HG03457 (cell line): Measurements from ENCODE around the gene SHISA2.
"Not testable (repeated sequence)": the region's sequence is repeated elsewhere in the genome, so short reads cannot be mapped to it uniquely, and the experiment has no call there.

Experiments
- ATAC-seq: cut with Tn5 transposase; IDR thresholded peaks from one replicate; pipeline ENCODE4 v1.9.1; 2021; ENCODE audit warnings: moderate number of reproducible peaks; ENCODE audit not compliant: unreplicated experiment

Gene SHISA2

GRCh38 chr13:26051657-26052311 lies at the start of gene SHISA2:
Gene SHISA2 (minus strand): TSS chr13:26052016. CDS start chr13:26050975, 1,041 bp downstream.
- no peak for ATAC-seq

GRCh38 chr13:26095846-26096610 lies 44.2 kb upstream of the SHISA2 start:
- ATAC-seq = no peak

- ATAC-seq = no peak
These were observed 43.5 kb upstream of the SHISA2 start for GRCh38 chr13:26095338-26095737.

- ATAC-seq = not testable (repeated sequence)
These were observed 25.0 kb upstream of the SHISA2 start for GRCh38 chr13:26076821-26077220.

- no peak for ATAC-seq
These were observed 23.7 kb upstream of the SHISA2 start for GRCh38 chr13:26075498-26075897.

- no peak for ATAC-seq
These were observed 22.9 kb upstream of the SHISA2 start for GRCh38 chr13:26074706-26075105.

GRCh38 chr13:26072335-26072734 lies 20.5 kb upstream of the SHISA2 start:
- ATAC-seq = not testable (repeated sequence)

- no peak for ATAC-seq
These were observed 19.9 kb upstream of the SHISA2 start for GRCh38 chr13:26071691-26072090.

- not testable (repeated sequence) for ATAC-seq
These were observed 17.8 kb upstream of the SHISA2 start for GRCh38 chr13:26069642-26070041.

- ATAC-seq = not testable (repeated sequence)
These were observed 16.6 kb upstream of the SHISA2 start for GRCh38 chr13:26068372-26068771.

- no peak for ATAC-seq
These were observed 15.8 kb upstream of the SHISA2 start for GRCh38 chr13:26067601-26068000.

- not testable (repeated sequence) for ATAC-seq
These were observed 14.7 kb upstream of the SHISA2 start for GRCh38 chr13:26066492-26066891.

- no peak for ATAC-seq
These were observed 11.1 kb upstream of the SHISA2 start for GRCh38 chr13:26062853-26063444.

- no peak for ATAC-seq
These were observed 10.1 kb upstream of the SHISA2 start for GRCh38 chr13:26061947-26062346.

GRCh38 chr13:26061256-26061655 lies 9.4 kb upstream of the SHISA2 start:
- ATAC-seq = no peak

GRCh38 chr13:26060357-26060756 lies 8.5 kb upstream of the SHISA2 start:
- ATAC-seq = no peak

GRCh38 chr13:26058704-26059103 lies 6.9 kb upstream of the SHISA2 start:
- no peak for ATAC-seq

GRCh38 chr13:26054896-26055295 lies 3.1 kb upstream of the SHISA2 start:
- no peak for ATAC-seq

GRCh38 chr13:26053418-26053980 lies 1.7 kb upstream of the SHISA2 start:
- no peak for ATAC-seq

- ATAC-seq = no peak
These were observed 521 bp upstream of the SHISA2 start for GRCh38 chr13:26052337-26052736.

GRCh38 chr13:26051231-26051656 lies 572 bp downstream of the SHISA2 start:
- ATAC-seq = no peak
